ENCODE data around the gene TSR3. TPM values are rescaled to one million over a fixed set of nuclear protein-coding genes. Genes with fewer than 3 reads are reported as not detected.
A peak's percentile ranks its signal among the peaks of the same experiment; 100 is the strongest.
"Not testable (repeated sequence)": the region's sequence is repeated elsewhere in the genome, so short reads cannot be mapped to it uniquely, and the experiment has no call there.

Gene TSR3
- total RNA-seq, 2 donors from 2014 or later, result 70.5 to 98.8 TPM

DNA sequence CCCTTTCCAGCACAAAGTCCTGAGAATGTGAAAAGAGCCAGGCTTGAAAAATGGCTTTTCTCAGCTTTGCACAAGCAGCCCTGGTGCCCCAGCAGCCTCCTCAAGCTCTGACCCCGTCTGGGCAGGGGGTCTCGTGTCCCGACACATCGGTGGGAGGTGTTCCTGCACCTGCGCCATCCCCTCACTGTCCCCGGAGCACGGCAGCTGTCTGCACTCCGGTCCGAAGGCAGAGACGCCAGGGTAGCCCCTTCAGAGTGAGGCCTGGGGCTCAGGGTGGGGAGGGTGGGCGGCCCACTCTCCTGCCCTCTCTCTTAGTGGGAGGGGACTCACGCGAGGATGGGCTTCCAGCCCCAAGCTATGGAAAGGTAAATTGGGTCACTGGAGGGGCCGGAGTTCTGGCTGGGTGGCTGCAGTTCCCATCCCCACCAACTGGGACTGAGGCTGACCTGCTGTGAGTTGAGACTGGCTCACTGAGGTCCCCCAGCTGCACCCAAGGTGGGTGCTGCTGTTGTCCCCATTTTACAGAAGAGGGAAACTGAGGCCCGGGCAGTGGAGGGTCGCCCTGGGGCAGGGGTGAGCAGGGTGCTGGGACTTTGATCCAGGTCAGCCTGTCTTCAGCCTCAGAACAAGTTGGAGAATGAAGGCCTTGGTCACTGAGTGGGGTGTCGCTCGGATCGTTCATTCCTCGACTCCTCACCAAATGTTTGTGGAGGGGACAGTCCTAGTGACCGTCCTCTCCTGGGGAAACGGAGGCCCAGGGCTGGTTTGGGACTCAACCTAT lies 20.6 kb downstream of the TSR3 start:
- ATAC-seq, result no peak
- no peak overlapping the region for H3K27ac ChIP-seq

DNA sequence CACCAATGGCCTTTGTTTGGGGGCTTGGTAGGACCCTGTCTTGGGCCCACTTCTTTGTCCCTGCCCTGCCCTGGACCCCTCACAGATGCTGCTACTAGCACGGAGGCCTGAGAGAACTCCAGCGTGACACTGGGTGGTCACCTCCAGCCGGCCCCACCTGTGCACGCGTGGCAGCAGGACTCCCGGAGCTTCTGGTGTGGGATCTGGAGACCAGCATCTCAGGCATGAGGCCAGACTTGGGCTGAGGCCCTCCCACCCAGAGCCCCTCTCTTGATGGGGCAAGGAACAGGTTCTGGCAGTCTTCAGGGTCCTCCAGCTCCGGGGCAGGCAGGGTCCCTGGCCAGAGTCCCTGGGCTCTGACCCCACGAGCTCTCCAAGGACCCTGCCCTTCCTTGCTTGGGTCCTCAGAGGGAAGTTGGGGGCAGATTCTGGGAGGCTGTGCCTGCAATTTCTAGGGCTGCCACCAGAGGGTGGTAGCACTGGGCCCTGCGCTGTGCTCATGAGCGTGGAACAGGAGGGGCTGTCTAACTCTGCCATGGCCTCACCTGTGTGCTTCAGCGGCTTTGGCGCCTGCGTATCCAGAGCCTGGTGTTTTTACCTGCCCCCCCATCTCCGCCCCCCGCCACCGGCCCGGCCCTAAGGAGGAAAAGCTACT lies 21.3 kb downstream of the TSR3 start:
- Histone ChIP-seq H3K27me3 (peaks cover 8 to 28% of the 10 kb centered on the region in 2 donors), H3K9me3 (no peaks in the 10 kb centered on the region), H3K36me3 (replicated peaks in 1 of 2; ENCODE audit: insufficient read depth in 1 of 2, low read depth in 2 of 2) (no peaks in the 10 kb centered on the region), H3K4me1 (peaks cover 35% of the 10 kb centered on the region), H3K27ac (no peak overlapping the region), H3K4me3 (no peak overlapping the region)
- TF ChIP-seq, protein P1, sequence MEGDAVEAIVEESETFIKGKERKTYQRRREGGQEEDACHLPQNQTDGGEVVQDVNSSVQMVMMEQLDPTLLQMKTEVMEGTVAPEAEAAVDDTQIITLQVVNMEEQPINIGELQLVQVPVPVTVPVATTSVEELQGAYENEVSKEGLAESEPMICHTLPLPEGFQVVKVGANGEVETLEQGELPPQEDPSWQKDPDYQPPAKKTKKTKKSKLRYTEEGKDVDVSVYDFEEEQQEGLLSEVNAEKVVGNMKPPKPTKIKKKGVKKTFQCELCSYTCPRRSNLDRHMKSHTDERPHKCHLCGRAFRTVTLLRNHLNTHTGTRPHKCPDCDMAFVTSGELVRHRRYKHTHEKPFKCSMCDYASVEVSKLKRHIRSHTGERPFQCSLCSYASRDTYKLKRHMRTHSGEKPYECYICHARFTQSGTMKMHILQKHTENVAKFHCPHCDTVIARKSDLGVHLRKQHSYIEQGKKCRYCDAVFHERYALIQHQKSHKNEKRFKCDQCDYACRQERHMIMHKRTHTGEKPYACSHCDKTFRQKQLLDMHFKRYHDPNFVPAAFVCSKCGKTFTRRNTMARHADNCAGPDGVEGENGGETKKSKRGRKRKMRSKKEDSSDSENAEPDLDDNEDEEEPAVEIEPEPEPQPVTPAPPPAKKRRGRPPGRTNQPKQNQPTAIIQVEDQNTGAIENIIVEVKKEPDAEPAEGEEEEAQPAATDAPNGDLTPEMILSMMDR (IDR thresholded peaks at IDR 0.05), result peak in 6 of 7 experiments; percentile 9 to 34 (median 22)
- no peak for TF ChIP-seq POLR2A (IDR thresholded peaks at IDR 0.05)
- no peak for ATAC-seq
- intact Hi-C loops (cut with DNase I), result no loop called here
- DNase-seq, result no peak
- 74% methylated on average over 13 of the region's 17 CpGs; no CpG with 5 or more reads in 1 of the 2 donors for WGBS, 2 donors

More for the DNA sequence above, 20.6 kb downstream of the TSR3 start:
- H3K27me3 ChIP-seq, result peaks cover 8 to 28% of the 10 kb centered on the region in 2 donors
- H3K9me3 ChIP-seq, result no peaks in the 10 kb centered on the region
- H3K4me1 ChIP-seq, result peaks cover 35% of the 10 kb centered on the region
- intact Hi-C loops (cut with DNase I), result no loop called here
- TF ChIP-seq, protein P1 (IDR thresholded peaks at IDR 0.05), result no peak
- TF ChIP-seq POLR2A (IDR thresholded peaks at IDR 0.05), result no peak
- no peak overlapping the region for H3K4me3 ChIP-seq
- 29 to 37% methylated on average over 10 to 19 of the region's 22 CpGs for WGBS, 2 donors
- no peak for DNase-seq
- H3K36me3 ChIP-seq (replicated peaks in 1 of 2; ENCODE audit: insufficient read depth in 1 of 2, low read depth in 2 of 2), result no peaks in the 10 kb centered on the region

GRCh38 chr16:1328961-1329360 lies 22.7 kb downstream of the TSR3 start:
- DNase-seq; H3K27ac ChIP-seq; intact Hi-C loops (cut with DNase I); H3K4me3 ChIP-seq; H3K36me3 ChIP-seq (replicated peaks in 1 of 2; ENCODE audit: insufficient read depth in 1 of 2, low read depth in 2 of 2); H3K9me3 ChIP-seq; ATAC-seq: not testable (repeated sequence)
- peaks cover 6 to 18% of the 10 kb centered on the region in 2 donors for H3K27me3 ChIP-seq
- peaks cover 29% of the 10 kb centered on the region for H3K4me1 ChIP-seq
- WGBS, 2 donors, result 86 to 90% methylated on average over 10 of the region's 10 CpGs

DNA sequence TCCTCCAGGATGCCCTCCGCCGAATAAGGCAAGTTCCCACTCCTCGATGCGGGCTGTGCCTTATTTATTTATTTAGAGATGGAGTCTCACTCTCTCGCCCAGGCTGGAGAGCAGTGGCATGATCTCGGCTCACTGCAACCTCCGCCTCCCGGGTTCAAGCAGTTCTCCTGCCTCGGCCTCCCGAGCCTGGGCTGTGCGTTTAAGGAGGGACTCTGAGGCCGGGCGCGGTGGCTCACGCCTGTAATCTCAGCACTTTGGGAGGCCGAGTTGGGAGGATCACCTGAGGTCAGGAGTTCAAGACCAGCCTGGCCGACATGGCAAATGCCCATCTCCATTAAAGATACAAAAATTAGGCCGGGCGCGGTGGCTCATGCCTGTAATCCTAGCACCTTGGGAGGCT lies 23.5 kb downstream of the TSR3 start:
- peaks cover 0 to 11% of the 10 kb centered on the region in 2 donors for H3K36me3 ChIP-seq (replicated peaks in 1 of 2; ENCODE audit: insufficient read depth in 1 of 2, low read depth in 2 of 2)
- H3K4me3 ChIP-seq; H3K27ac ChIP-seq; H3K27me3 ChIP-seq; ATAC-seq; H3K9me3 ChIP-seq; DNase-seq; intact Hi-C loops (cut with DNase I): not testable (repeated sequence)
- WGBS, 2 donors, result 85 to 90% methylated on average over 11 to 20 of the region's 20 CpGs
- H3K4me1 ChIP-seq, result peaks cover 20% of the 10 kb centered on the region

- 67 to 80% methylated on average over 1 to 5 of the region's 5 CpGs for WGBS, 2 donors
- Histone ChIP-seq H3K4me1 (peaks cover 15% of the 10 kb centered on the region), H3K9me3 (no peaks in the 10 kb centered on the region), H3K4me3 (no peak overlapping the region), H3K36me3 (replicated peaks in 1 of 2; ENCODE audit: insufficient read depth in 1 of 2, low read depth in 2 of 2) (peaks cover 0 to 11% of the 10 kb centered on the region in 2 donors), H3K27ac (no peak overlapping the region), H3K27me3 (peaks cover 0 to 4% of the 10 kb centered on the region in 2 donors)
- DNase-seq, result no peak
- TF ChIP-seq, protein P1 (IDR thresholded peaks at IDR 0.05), result no peak
- no peak for TF ChIP-seq POLR2A (IDR thresholded peaks at IDR 0.05)
- intact Hi-C loops (cut with DNase I), result no loop called here
- no peak for ATAC-seq
These were observed 24.1 kb downstream of the TSR3 start for GRCh38 chr16:1327619-1327947.

Data from body of pancreas (tissue), 4 donors.